Stimulated activated CD4-positive, alpha-beta T cell treated with anti-CD3 and anti-CD28 coated beads, TNF-alpha, amount 100 ng/mL, for 24 hours (primary cell): Measurements from ENCODE around the gene TFF3.

Source experiments
- DNase-seq, 3 experiments: peaks; one replicate each; pipeline ENCODE4 v3.0.0-alpha.2; 2020; ENCODE audit warnings: low read depth in 3 of 3

Gene TFF3, protein sequence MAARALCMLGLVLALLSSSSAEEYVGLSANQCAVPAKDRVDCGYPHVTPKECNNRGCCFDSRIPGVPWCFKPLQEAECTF

DNA sequence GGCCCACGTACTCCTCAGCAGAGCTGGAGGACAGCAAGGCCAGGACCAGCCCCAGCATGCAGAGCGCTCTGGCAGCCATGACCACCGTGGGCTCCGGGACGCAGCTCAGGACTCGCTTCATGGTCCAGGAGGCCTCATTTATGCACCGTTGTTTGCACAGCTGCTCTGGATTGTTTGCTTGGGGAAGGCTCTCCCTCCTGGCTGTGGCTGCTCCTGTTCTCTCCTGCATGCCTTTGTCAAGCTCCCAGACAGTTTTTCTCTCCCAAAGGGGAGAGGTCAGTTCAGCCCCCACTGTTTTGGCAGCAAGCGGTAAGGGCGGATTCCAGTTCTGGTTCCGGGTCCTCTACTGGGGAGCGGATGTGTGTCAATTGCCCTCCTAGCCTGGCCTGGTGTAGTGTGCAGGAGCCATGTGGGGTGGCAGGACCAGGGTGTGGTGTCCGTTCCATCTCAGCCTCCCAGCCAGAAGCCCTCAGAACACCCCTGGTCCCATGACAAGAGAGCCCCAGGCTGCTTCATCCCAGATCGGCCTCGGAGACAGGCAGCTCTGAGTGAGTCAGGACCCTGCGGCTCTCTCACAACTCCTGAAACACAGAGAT lies at the start of gene TFF3:
Gene TFF3, minus strand, starts transcription at position 114 of the 596 bp plus-strand sequence. Its CDS starts 35 bp downstream, at position 79.
- no peak for DNase-seq

DNA sequence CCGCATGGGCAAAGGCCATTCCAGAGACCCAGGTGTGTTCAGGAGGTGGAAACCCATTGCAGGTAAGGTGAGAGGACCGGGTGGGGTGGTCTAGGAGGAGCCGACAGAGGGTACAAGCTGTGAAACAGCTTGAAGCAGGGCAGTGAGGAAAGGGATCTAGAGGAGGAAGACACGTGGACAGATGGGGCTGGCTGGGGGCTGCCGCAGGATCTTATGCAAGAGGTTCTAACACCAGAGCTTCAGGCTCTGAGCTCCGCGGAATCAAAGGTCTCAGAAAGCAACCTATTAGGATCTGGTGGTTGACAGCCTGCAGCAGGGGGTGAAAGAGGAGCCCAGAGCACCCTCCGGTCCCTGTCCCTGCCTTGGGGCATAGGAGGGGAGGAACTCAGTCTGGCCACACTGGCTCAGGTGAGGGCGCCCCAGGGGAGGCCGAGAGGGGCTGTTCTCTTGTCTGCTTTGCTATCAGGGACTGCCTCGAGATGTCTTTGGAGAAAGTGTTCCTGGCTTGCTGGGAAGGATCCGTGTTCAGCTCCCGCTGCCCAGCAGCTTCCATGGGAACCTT lies 49.2 kb upstream of the TFF3 start:
- no peak for DNase-seq

DNA sequence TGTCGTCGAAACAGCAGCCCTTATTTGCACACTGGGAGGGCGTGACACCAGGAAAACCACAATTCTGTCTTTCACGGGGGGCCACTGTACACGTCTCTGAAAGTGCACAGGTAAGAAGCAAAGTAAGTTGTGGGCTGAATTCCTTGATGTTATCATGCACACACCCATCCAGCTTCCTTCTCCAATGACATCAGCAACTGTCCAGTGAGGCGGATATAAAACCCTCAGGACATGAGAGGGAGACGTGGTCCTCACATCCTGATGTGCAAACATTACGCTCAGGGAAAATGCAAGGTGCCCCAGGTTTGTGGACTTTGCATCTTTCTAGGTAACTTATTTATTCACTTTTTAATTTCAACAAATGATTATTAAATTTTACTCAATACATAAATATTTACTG lies 48.1 kb upstream of the TFF3 start:
- DNase-seq = no peak

- no peak for DNase-seq
These were observed 47.5 kb upstream of the TFF3 start for GRCh38 chr21:42362700-42363099.

- no peak for DNase-seq
These were observed 47.0 kb upstream of the TFF3 start for GRCh38 chr21:42362198-42362597.

DNA sequence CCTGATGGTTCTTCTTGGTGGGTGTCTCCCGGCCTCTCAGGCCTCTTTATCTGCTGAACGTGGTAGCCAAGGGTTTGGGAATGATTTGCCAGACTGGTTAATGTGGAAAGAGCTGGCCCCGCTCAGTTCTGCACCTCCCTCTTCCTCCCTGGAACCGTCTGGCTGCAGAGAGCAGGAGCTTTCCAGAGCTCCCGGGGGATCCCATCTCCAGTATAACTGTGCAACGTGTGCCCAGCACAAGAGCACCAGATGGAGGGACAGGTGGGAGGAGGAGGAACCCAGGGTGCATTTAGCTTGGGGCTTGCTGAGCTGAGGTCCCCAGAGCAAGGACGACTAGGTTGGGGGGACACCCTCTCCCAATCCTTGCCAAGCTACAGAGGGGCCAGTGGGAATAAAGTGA lies 46.1 kb upstream of the TFF3 start:
- DNase-seq = no peak

GRCh38 chr21:42360317-42360716 lies 45.1 kb upstream of the TFF3 start:
- peak in 1 of 3 experiments; percentile 33 for DNase-seq

DNA sequence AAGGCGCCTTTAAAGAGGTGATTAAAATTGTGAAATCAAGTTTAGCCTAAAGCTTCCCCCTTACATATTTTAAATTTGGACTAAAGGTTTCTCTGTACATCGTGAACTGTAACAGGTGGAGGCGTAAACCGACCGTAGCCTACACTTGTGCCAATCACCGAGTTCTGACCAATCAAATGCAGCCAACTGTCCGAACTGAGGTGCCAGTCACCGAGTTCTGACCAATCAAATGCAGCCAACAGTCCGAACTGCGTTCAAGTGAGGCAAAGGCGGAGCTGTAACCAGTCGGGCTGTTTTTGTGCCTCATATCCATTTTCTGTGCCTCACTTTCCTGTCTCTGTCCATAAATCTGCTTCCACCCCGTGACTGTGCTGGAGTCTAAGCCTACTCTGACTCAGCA lies 43.7 kb upstream of the TFF3 start:
- no peak for DNase-seq

DNA sequence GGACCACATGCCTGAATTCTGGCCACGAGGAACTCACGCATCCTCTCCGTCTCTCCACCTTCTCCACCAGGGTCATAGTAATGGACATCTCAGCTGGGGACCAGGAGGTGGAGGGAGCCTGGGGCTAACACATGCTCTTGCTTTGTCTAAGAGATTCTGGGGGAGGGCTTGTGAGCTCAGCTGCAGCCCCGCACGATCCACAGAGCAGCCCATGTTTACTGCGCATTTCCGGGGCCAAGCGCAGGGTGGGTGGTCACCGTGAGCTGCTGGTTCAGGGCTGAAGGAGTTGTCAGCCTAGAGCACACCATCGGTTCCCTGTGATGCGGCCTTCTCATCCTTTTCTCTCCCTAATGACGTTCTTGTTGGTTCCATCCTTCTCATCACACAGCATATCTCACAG lies 43.1 kb upstream of the TFF3 start:
- DNase-seq = no peak

- DNase-seq = no peak
These were observed 42.1 kb upstream of the TFF3 start for GRCh38 chr21:42357307-42357706.

- DNase-seq = no peak
These were observed 41.4 kb upstream of the TFF3 start for GRCh38 chr21:42356650-42357049.

GRCh38 chr21:42356046-42356445 lies 40.8 kb upstream of the TFF3 start:
- no peak for DNase-seq

DNA sequence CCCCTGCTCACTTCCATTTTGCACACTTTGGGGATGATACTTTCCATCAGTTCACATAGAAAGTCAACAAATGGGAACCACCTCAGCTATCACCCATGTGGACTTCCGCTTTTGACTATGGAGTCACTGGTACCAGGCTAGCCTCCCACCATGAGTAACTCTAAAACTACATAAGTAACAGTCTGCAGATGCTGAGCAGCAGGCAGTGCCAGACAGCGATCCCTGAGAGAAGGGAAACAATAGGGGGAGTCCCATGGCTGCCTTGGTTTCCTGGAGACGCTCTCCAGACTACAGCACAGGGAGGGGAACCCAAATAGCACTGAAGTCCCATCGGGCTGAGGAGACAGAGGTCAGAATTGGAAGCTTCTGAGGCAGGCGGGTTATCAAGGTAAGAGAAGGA lies 38.4 kb upstream of the TFF3 start:
- no peak for DNase-seq

DNA sequence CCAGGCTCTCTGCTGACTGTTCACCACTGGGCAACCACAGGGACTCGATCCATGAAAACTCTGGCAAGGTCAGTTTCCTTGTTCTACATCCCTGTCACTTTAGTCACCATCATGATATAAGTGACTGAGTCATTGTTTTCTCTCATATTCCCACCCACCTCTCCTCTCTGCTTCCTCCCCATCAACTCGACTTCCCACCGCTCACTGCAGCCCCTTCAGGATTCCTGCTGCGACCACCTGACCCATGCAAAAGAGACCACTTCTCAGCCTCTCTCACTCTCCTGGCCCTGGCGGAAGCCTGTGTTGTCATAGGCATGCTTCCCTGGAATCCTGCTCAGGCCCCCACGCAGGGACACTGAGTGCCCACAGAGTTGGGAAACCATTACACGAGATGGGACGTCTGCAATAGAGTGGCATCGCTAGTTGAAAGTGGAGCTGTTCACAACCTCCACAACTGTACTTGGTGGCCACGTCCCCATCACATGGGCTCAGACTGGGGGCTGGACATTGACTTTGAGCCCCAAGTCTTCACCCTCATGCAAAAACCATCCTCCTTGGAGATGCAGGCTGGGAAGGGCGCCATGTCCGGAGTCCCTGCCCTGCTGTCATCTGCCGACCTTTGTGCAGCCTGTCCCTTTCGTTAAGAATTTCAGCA lies 37.4 kb upstream of the TFF3 start:
- no peak for DNase-seq

DNA sequence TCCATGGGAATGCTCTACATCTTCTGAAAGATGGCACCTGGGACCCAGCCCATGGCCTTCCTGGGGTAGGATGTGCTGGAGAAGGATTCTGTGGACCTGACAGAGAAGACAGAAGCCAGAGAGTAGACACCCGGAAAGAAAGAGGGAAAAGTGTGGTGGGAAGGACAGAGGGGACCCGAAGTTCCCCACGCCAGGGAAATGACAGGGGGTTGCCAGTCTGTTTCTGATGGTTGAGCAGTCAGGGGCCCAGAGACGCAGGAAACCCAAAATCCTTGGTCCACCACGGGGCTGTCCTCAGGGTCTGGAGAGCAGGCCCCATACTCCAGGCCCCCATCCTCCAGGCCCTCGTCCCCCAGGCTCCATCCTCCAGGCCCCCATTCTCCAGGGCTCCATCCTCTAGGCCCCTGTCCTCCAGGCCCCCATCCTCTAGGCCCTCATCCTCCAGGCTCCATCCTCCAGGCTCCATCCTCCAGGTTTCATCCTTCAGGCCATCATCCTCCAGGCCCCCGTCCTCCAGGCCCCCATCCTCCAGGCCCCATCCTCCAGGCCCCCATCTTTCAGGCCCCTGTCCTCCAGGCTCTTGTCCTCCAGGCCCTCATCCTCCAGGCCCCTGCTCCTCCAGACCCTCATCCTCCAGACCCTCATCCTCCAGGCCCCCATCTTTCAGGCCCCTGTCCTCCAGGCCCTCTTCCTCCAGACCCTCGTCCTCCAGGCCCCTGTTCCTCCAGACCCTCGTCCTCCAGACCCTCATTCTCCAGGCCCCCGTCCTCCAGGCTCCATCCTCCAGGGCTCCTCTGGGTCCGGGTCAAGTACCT lies 36.6 kb upstream of the TFF3 start:
- DNase-seq = no peak

DNA sequence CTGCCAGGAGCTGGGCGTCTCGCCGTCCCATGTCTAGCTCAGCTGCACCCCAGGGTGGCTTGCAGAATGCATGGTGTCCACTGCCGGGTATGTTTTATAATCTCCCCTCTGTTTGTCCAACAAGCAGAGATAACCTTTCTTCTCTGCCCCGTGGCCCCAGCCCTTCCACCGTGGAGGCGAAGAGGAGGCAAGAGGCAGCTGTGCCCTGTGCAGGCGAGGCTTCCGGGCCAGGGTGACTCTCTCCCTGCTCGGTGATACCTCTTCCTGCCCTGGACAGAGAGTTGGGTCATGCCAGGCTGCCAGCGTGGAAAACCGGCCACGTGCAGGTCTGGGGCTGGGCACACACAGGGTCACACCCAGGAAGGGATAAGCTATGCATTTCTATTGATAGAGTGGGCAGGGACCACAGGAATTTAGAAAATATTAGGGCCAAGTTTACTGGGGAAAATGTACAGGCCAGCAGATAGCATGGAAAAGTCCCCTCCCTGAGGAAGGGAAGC lies 35.8 kb upstream of the TFF3 start, which contains the start of gene TFF2:
Gene TFF2, minus strand, starts transcription at position 68 of the 500 bp plus-strand sequence. Its CDS starts 37 bp downstream, at position 31.
- no peak for DNase-seq

- no peak for DNase-seq
These were observed 35.2 kb upstream of the TFF3 start for GRCh38 chr21:42350318-42350910.

GRCh38 chr21:42349420-42350317 lies 34.5 kb upstream of the TFF3 start:
- no peak for DNase-seq

DNA sequence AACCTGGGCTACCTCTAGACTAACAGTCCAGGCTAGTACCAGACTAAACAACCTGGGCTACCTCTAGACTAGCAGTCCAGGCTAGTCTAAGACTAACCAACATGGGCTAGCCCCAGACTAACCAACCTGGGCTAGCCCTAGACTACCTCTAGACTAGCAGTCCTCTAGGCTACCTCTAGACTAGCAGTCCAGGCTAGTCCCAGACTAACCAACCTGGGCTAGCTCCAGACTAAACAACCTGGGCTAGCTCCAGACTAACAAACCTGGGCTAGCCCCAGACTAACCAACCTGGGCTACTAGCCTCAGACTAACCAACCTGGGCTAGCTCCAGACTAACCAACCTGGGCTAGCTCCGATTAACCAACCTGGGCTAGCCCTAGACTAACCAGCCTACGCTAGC lies 33.6 kb upstream of the TFF3 start:
- no peak for DNase-seq

- no peak for DNase-seq
These were observed 32.6 kb upstream of the TFF3 start for GRCh38 chr21:42347601-42348327.
